ENCODE results near the gene NPIPA1. TPM values are rescaled to one million over a fixed set of nuclear protein-coding genes. Genes with fewer than 3 reads are reported as not detected.

NPIPA1 gene
- 44.6 and 45.0 TPM in 2 replicates for total RNA-seq

DNA sequence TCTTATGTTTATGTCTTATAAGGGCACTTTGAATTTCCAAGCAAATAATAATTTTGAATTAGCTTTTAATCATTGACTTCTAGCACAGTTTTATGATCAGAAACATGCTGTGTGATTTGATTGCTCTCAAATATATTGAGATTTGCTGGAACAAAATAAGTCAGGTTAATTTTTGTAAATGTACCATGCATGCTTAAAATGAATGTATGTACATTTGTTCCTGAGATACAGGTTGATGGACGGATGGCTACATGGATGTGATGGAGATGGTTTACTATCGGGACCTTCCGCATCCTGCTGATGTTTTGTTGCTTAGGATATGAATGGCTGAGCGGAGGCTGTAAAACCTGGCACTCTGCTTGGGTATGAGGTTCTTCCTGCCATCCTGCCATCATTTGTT lies at the start of gene NPIPA1:
Gene NPIPA1, plus strand, starts transcription at position 301 of the 400 bp plus-strand sequence. Its CDS starts 0 bp downstream, at position 301.

DNA sequence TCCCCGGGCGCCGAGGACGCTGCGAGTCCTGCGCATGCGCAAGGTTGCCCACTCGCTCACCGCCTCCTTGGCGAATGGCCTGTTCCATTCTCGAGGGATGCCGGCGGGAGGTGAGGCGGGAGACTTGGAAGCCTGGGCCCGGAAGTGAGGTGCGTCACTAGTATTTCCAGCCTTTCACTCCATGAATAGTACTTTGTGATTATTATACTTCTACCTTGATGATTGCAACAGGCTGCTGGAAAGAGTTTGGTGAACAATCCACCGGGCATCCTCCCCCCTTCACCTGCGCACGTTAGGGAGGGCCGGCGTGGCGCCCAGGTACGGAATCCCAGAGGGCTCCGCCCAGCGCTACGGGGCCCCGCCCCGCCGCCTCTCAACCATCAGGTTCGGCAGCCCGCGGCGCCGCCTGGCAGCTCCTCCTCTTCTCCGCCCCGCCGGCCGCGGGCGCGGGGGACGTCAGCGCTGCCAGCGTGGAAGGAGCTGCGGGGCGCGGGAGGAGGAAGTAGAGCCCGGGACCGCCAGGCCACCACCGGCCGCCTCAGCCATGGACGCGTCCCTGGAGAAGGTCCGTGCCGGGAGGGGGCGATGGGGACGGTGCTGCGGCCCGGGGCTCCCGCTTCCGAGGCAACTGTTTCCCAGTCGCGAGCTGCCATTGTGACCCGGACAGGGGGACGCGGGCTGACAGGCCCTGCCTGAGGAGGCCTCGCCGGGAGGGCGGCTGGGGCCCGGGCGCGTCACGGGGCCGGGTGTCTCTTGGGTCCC lies 37.6 kb downstream of the NPIPA1 start, which contains the start of gene PDXDC1:
Gene PDXDC1, plus strand, starts transcription at position 371 of the 762 bp plus-strand sequence. Its CDS starts 174 bp downstream, at position 545.

Other genes with a start within 250 kb of the NPIPA1 start
- not detected in 2 replicates for gene PLA2G10, start 243.1 kb upstream of the NPIPA1 start, total RNA-seq
- 1.3 and 1.7 TPM in 2 replicates for gene NPIPA3, start 234.0 kb upstream of the NPIPA1 start, total RNA-seq
- gene NPIPA2, start 194.9 kb upstream of the NPIPA1 start, total RNA-seq, result 1.7 TPM in 1 of 2 replicates, not detected in the other
- gene NOMO1, start 103.7 kb upstream of the NPIPA1 start, total RNA-seq, result 124 and 127 TPM in 2 replicates
- gene PDXDC1, start 37.6 kb downstream of the NPIPA1 start, total RNA-seq, result 93.1 and 106 TPM in 2 replicates
- 73.5 and 90.1 TPM in 2 replicates for gene NTAN1, start 118.6 kb downstream of the NPIPA1 start, total RNA-seq
- gene RRN3, start 156.8 kb downstream of the NPIPA1 start, total RNA-seq, result 21.9 and 29.1 TPM in 2 replicates